Heart left ventricle (tissue), 13 donors: ENCODE data around the gene BLVRB.

Experiments
- POLR2A ChIP-seq, 2 donors: fragments of 450-650 bp; IDR thresholded peaks; one replicate each; pipeline ENCODE4 v1.6.1; 2017; ENCODE audit warnings: antibody characterized with exemption in 2 of 2, mild to moderate bottlenecking in 2 of 2, moderate library complexity in 2 of 2
- TF ChIP-seq, protein P1 (sequence below), 12 donors: fragments of 200-600 bp; sonication (generic) in 4 of 12; IDR thresholded peaks; one replicate each; pipeline versions ENCODE4 v1.5.0 to v1.8.0; 2018 to 2022; ENCODE audit warnings: antibody characterized with exemption in 12 of 12, mild to moderate bottlenecking in 5 of 12
- donor health status: ischemic (EF 13 %, LVEDD 7.1; RV severe dilation, severe dysfunction).
- donor health status: DM: no; HTN: yes; CAD: no.
- donor health status: DM: no; HTN: no; CAD: no.
- donor health status: ischemic (EF 25% LVEDD 6.9; RV normal size, moderate dysfunction).
- donor health status: ischemic (EF 25% LVEDD 5.7; RV mildly dilated, moderate dysfunction).
- donor health status: ischemic (EF 35%, LVEDD 5.7; RV mildly dilated, moderate dysfunction).
- donor health status: nonischemic (EF 11% LVEDD 7.7; RV severe dilation, severe dysfunction).
- donor health status: DM: yes; HTN: yes; CAD: no.
- donor health status: PGD.
- donor health status: ischemic (EF 29% LVEDD 5.4; RV normal size, mild dysfunction).
- donor health status: nonischemic (EF 23%, LVEDD 6.1; RV moderate dilation, normal function).

DNA sequence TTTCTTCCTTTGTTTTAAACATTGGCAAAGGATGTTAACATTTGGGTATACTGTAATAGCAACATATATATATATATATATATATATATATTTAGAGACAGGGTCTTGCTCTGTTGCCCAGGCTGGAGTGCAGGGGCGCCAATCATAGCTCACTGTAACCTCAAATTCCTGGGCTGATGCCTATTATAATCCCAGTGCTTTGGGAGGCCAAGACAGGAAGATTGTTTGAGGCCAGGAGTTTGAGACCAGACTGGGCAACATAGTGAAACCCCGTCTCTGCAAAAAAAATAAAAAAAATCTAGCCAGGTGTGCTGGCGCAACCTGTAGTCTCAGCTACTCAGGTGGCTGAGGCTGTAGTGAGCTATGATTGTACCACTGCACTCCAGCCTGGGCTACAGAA, 5.4 kb downstream of the BLVRB start:
- TF ChIP-seq, protein P1, sequence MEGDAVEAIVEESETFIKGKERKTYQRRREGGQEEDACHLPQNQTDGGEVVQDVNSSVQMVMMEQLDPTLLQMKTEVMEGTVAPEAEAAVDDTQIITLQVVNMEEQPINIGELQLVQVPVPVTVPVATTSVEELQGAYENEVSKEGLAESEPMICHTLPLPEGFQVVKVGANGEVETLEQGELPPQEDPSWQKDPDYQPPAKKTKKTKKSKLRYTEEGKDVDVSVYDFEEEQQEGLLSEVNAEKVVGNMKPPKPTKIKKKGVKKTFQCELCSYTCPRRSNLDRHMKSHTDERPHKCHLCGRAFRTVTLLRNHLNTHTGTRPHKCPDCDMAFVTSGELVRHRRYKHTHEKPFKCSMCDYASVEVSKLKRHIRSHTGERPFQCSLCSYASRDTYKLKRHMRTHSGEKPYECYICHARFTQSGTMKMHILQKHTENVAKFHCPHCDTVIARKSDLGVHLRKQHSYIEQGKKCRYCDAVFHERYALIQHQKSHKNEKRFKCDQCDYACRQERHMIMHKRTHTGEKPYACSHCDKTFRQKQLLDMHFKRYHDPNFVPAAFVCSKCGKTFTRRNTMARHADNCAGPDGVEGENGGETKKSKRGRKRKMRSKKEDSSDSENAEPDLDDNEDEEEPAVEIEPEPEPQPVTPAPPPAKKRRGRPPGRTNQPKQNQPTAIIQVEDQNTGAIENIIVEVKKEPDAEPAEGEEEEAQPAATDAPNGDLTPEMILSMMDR (IDR thresholded peaks at IDR 0.05): no peak
- no peak for TF ChIP-seq POLR2A (IDR thresholded peaks at IDR 0.05)
